Measurements from ENCODE around the gene LRRN4. TPM values are rescaled to one million over a fixed set of nuclear protein-coding genes. Genes with fewer than 3 reads are reported as not detected.

LRRN4 gene
- total RNA-seq, 4 donors from 2014 or later = not detected

GRCh38 chr20:6026051-6026450 lies 27.8 kb downstream of the LRRN4 start:
- no peak overlapping the region for H3K27ac ChIP-seq
- TF ChIP-seq EP300 (IDR thresholded peaks at IDR 0.05) (no peak), POLR2A (IDR thresholded peaks at IDR 0.05) (no peak)
- no peaks in the 10 kb centered on the region for H3K27me3 ChIP-seq
- 94 to 96% methylated on average over 3 of the region's 3 CpGs for WGBS, 2 donors
- DNase-seq (ENCODE audit: low spot score in 2 of 2) = no peak
- H3K4me3 ChIP-seq = no peak overlapping the region
- no peaks in the 10 kb centered on the region for H3K9me3 ChIP-seq
- peaks cover 0 to 44% (median 0%) of the 10 kb centered on the region in 3 donors for H3K36me3 ChIP-seq
- H3K4me1 ChIP-seq = peaks cover 0 to 22% (median 0%) of the 10 kb centered on the region in 4 donors

GRCh38 chr20:6024768-6025167 lies 29.1 kb downstream of the LRRN4 start:
- Histone ChIP-seq H3K4me3 (no peak overlapping the region), H3K4me1 (peaks cover 0 to 10% (median 0%) of the 10 kb centered on the region in 4 donors), H3K36me3 (peaks cover 0 to 45% (median 0%) of the 10 kb centered on the region in 3 donors), H3K9me3 (no peaks in the 10 kb centered on the region), H3K27ac (no peak overlapping the region), H3K27me3 (no peaks in the 10 kb centered on the region)
- WGBS, 2 donors = 95 to 100% methylated on average over 1 of the region's 1 CpG
- no peak for DNase-seq (ENCODE audit: low spot score in 2 of 2)
- TF ChIP-seq EP300 (IDR thresholded peaks at IDR 0.05) = no peak
- no peak for TF ChIP-seq POLR2A (IDR thresholded peaks at IDR 0.05)
- TF ChIP-seq, protein P1, sequence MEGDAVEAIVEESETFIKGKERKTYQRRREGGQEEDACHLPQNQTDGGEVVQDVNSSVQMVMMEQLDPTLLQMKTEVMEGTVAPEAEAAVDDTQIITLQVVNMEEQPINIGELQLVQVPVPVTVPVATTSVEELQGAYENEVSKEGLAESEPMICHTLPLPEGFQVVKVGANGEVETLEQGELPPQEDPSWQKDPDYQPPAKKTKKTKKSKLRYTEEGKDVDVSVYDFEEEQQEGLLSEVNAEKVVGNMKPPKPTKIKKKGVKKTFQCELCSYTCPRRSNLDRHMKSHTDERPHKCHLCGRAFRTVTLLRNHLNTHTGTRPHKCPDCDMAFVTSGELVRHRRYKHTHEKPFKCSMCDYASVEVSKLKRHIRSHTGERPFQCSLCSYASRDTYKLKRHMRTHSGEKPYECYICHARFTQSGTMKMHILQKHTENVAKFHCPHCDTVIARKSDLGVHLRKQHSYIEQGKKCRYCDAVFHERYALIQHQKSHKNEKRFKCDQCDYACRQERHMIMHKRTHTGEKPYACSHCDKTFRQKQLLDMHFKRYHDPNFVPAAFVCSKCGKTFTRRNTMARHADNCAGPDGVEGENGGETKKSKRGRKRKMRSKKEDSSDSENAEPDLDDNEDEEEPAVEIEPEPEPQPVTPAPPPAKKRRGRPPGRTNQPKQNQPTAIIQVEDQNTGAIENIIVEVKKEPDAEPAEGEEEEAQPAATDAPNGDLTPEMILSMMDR (IDR thresholded peaks at IDR 0.05) = no peak

GRCh38 chr20:6017880-6018279 lies 36.0 kb downstream of the LRRN4 start:
- H3K9me3 ChIP-seq = no peaks in the 10 kb centered on the region
- no peaks in the 10 kb centered on the region for H3K27me3 ChIP-seq
- no peak overlapping the region for H3K4me3 ChIP-seq
- H3K36me3 ChIP-seq = peaks cover 0 to 19% (median 0%) of the 10 kb centered on the region in 3 donors
- 87 to 94% methylated on average over 7 of the region's 7 CpGs for WGBS, 2 donors
- no peak for TF ChIP-seq POLR2A (IDR thresholded peaks at IDR 0.05)
- TF ChIP-seq, protein P1 (IDR thresholded peaks at IDR 0.05) = no peak
- no peak for TF ChIP-seq EP300 (IDR thresholded peaks at IDR 0.05)
- peaks cover 0 to 15% (median 5%) of the 10 kb centered on the region in 4 donors for H3K4me1 ChIP-seq
- no peak for DNase-seq (ENCODE audit: low spot score in 2 of 2)
- no peak overlapping the region for H3K27ac ChIP-seq

GRCh38 chr20:6017467-6017866 lies 36.4 kb downstream of the LRRN4 start:
- no peaks in the 10 kb centered on the region for H3K27me3 ChIP-seq
- no peak overlapping the region for H3K4me3 ChIP-seq
- H3K9me3 ChIP-seq = no peaks in the 10 kb centered on the region
- peaks cover 0 to 21% (median 0%) of the 10 kb centered on the region in 3 donors for H3K36me3 ChIP-seq
- H3K27ac ChIP-seq = no peak overlapping the region
- no peak for DNase-seq (ENCODE audit: low spot score in 2 of 2)
- peaks cover 0 to 15% (median 5%) of the 10 kb centered on the region in 4 donors for H3K4me1 ChIP-seq
- TF ChIP-seq EP300 (IDR thresholded peaks at IDR 0.05) = no peak
- no peak for TF ChIP-seq POLR2A (IDR thresholded peaks at IDR 0.05)
- TF ChIP-seq, protein P1 (IDR thresholded peaks at IDR 0.05) = no peak

DNA sequence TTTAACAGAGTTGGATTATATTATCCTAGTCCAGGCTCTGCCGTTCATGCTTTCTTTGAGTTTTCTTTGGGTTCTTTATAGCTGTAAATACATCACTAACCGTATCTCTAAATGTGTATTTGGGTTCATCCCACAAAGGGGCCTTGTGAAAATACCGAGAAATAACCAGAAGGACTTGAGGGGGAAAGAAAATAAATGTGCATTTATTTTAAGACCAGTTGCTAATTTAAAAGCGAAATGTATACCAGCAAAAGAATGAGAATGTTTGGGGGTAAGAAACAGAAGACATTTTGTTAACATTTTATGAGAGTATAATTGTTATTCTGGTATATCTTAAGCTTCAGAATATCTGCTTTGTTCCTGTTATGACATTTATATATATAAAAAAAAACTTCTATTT lies 38.9 kb downstream of the LRRN4 start:
- 46 to 54% methylated on average over 4 of the region's 4 CpGs for WGBS, 2 donors
- H3K27me3 ChIP-seq = no peaks in the 10 kb centered on the region
- TF ChIP-seq, protein P1 (IDR thresholded peaks at IDR 0.05) = no peak
- no peak overlapping the region for H3K4me3 ChIP-seq
- H3K36me3 ChIP-seq = peaks cover 0 to 39% (median 10%) of the 10 kb centered on the region in 3 donors
- H3K9me3 ChIP-seq = no peaks in the 10 kb centered on the region
- H3K27ac ChIP-seq = no peak overlapping the region
- no peak for DNase-seq (ENCODE audit: low spot score in 2 of 2)
- H3K4me1 ChIP-seq = peaks cover 0 to 15% (median 5%) of the 10 kb centered on the region in 4 donors

GRCh38 chr20:6014017-6014416 lies 39.8 kb downstream of the LRRN4 start:
- Histone ChIP-seq H3K4me1 (peaks cover 0 to 22% (median 5%) of the 10 kb centered on the region in 4 donors), H3K36me3 (peaks cover 0 to 42% (median 10%) of the 10 kb centered on the region in 3 donors), H3K27me3 (no peaks in the 10 kb centered on the region), H3K27ac (no peak overlapping the region), H3K4me3 (no peak overlapping the region), H3K9me3 (no peaks in the 10 kb centered on the region)
- DNase-seq (ENCODE audit: low spot score in 2 of 2) = no peak
- TF ChIP-seq EP300 (IDR thresholded peaks at IDR 0.05) = no peak
- TF ChIP-seq, protein P1 (IDR thresholded peaks at IDR 0.05) = no peak
- TF ChIP-seq POLR2A (IDR thresholded peaks at IDR 0.05) = no peak
- WGBS, 2 donors = 82 to 85% methylated on average over 3 of the region's 3 CpGs

All from tibial nerve (tissue), 4 donors.